ENCODE results near the gene NRAS. TPM values are rescaled to one million over a fixed set of nuclear protein-coding genes. Genes with fewer than 3 reads are reported as not detected.
A peak's percentile ranks its signal among the peaks of the same experiment; 100 is the strongest.

The NRAS gene
- total RNA-seq, 1 experiment from 2014 or later = 91.2 TPM

DNA sequence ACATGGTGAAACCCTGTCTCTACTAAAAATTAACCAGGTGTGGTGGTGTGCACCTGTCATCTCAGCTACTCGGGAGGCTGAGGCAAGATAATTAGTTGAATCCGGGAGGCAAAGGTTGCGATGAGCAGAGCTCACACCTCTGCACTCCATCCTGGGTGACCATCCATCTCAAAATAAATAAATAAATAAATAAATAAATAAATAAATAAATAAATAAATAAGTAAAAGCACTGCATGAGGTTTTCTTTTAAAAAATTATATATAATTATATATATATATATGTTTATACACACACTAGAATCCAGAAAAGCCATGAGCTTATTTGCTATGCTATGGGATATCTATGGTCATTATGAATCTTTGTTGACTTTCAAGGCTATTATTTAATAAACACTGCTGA is 23.6 kb downstream of the NRAS start:
- no peak for DNase-seq (ENCODE audit: low spot score)
- in situ Hi-C loops (cut with HindIII; ENCODE audit: low sequenced_read_pairs) = no loop called here

DNA sequence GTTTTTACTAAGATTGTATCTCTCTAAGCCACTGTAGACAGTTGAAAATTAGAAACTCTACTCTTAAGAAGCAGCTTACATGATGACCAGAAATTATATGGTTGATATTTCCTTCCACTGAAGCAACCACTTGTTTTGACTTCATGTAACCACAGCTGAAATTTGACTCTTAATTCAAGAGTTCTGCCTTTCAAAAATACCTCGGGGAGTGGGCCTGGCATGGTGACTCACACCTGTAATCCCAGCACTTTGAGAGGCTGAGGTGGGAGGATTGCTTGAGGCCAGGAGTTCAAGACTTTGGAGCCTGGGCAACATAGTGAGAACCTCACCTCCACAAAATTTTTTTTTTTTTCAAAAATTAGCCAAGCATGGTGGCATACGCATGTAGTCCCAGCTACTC is 25.5 kb downstream of the NRAS start:
- in situ Hi-C loops (cut with HindIII; ENCODE audit: low sequenced_read_pairs) = no loop called here
- DNase-seq (ENCODE audit: low spot score) = no peak

DNA sequence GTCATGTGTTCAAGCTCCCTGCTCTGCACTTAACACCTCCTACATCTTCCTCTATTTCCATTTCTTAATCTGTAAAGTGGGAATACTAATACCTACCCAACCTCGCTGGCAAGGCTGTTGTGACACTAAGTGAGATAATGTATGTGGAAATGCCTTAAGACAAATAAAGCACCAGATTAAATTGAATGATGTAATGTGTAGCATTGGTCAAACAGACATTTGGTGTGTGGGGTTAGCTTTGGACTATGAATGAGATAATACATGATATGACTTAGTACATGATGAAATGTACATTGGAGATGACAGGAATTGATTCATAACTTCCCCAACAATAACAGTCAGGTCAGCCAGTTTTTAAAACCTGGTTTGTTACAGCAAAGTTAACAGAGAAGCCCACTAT is 26.4 kb downstream of the NRAS start:
- in situ Hi-C loops (cut with HindIII; ENCODE audit: low sequenced_read_pairs) = no loop called here

DNA sequence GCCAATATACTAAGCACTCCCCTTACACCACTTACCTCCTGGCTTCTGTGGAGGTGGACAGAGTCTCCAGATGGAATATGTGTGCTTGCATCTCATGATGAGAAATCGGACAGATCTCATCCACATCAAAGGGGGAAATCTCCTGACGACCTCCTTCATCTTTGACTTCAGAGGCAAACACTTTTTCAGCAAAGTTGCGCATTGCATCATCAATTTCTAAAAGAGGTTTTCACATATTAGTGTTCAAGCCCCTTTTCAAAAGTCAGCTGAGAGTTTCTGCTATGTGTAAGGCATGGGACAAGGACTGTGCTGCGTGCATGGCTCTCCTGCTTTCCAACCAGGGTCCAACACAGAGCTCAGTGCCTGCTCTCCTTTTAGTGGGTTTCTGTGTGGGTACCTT is 28.0 kb downstream of the NRAS start:
- in situ Hi-C loops (cut with HindIII; ENCODE audit: low sequenced_read_pairs) = no loop called here
- no peak for DNase-seq (ENCODE audit: low spot score)

More for the DNA sequence above, 26.4 kb downstream of the NRAS start:
- DNase-seq (ENCODE audit: low spot score) = no peak

DNA sequence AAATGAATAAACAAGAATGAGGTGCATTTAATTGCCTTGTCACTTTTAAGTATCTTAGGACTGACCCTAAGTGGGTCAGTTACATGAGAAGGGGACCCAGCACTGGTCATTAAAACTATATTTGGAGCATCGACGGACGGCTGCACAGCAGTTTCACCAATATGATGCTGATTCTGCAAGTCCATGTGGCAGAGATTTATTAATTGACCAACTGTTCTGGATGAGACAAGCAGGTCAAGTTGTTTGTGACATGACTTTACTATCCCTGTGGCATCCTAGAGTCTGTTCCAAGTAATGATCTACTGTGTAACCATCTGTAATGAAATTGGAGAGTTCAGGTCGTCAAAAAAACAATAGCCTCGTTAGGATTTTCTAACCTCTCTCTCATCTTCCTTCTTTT is 30.7 kb downstream of the NRAS start:
- in situ Hi-C loops (cut with HindIII; ENCODE audit: low sequenced_read_pairs) = no loop called here
- peak; percentile 5 for DNase-seq (ENCODE audit: low spot score)

DNA sequence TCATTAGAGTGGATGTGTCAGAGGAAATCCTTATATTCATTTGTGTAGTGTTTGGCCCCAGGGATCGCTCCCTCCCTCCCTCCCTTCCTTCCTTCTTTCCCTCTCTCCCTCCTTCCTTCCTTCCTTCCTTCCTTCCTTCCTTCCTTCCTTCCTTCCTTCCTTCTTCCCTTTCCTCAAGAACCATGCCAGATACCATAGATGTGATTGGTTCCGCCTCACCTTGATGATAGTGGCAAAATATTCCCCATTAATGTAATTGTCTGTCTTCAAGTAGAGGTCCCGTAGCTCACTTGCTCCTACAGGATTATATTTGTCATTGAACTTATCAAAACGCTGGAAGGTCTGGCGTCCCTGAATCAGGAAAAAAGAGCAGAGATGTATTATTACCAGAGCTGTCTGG is 38.9 kb downstream of the NRAS start:
- DNase-seq (ENCODE audit: low spot score) = no peak
- in situ Hi-C loops (cut with HindIII; ENCODE audit: low sequenced_read_pairs) = no loop called here

DNA sequence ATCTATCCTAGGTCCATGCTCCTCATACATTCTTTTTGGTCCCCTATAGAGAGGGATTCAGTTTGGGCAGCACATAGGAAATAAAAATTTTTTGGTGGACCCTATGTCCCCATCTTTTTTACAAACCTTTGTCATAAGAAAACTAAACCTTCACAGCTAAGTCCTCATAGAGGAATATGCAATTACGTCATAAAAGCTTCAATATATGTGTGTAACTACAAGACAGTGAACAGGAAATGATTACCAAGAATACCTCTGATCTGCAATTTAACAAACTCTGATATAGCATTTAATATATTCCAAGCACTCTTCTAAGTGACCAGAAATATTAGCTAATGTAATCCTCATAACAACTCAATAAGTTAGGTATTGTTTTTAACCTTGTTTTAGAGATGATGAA is 40.5 kb downstream of the NRAS start:
- in situ Hi-C loops (cut with HindIII; ENCODE audit: low sequenced_read_pairs) = no loop called here
- no peak for DNase-seq (ENCODE audit: low spot score)

DNA sequence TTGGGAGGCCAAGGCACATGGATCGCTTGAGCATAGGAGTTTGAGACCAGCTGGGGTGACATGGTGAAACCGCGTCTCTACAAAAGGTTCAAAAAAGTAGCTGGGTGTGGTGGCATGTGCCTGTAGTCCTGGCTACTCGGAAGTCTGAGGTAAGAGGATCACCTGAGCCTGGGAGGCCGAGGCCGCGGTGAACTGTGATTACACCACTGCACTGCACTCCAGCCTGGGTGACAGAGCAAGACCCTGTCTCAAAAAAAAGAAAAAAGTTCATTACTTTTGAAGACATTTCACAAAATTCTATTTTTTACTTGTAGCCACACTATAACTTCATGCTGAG is 44.7 kb downstream of the NRAS start:
- in situ Hi-C loops (cut with HindIII; ENCODE audit: low sequenced_read_pairs) = no loop called here
- DNase-seq (ENCODE audit: low spot score) = no peak

DNA sequence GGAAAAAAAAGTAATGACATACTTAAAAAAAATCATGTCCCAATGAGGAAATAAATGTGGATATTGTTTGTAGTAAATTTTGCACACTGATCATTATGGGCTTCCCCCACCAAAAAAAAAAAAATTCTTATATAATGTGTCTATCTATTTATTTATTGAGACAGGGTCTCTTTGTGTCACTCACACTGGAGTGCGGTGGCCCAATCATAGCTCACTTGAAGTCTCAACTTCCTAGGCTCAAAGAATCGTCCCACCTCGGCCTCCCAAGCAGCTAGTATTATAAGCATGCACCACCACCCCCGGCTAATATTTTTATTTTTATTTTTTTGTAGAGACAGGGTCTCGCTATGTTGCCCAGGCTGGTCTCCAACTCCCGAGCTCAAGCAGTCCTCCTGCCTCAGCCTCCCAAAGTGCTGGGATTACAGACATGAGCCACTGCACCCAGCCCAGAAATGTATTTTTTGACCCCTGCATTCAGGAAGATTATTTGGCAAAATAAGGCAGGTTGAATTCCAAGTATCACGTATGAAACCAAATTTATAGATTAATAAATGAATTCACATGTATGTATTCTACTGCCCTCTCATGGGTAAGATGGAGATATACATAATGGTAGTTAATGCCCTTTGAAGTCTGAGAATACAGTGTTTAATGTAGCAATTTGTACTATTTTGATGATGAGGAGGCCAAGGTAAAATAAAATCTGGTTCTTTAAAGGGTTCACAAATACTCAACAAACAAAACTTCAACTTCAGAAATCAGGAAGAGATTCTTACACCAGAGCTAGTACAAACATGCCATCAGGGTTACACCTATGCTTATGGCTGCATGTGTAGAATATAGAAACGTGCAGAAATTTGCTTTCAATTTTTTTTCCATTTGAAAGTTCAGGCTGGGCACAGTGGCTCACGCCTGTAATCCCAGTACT is 45.3 kb downstream of the NRAS start:
- in situ Hi-C loops (cut with HindIII; ENCODE audit: low sequenced_read_pairs) = no loop called here

DNA sequence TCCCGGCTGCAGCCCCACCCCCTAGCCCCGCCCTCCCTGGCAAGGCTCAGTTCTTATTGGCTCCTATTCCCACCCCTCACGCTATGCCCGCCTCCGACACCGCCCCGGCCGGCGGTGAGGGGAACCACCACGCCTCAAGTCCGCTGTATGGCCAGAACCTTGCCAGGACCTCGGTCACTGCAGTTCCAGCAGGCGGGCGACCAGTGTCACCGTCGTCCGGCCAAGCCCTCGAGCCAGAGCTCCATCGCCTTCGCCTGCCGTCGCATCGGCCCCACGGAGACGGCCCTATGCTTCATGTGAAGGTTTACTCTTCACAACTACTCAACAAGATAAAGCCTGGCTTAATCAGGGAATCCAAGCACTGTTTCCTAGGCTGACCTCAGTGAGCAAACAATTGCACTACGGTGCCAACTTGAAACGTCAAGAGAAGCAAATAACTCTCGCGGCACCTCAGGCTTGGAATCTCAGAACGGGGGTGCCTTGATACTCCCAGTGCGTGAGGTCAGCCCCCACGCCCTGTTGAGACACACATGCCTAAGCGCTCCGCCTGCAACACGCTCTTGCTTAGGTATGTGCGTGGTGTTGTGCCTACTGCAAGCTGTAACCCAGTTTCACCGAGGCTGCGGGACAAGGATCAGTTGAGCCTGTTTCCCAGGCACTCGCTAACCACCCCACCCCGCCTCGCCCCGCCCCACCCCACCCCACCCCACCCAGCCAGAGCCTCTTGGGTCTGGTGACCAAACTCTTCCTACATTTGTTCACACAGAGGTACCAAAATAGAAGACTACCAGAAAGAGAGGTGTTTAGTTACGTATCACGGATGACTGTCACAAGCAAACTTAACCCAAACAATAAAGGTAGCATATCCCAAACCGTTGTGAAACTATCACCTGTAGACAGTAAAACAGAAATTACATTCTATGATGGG is 46.2 kb downstream of the NRAS start:
- peak; percentile 87 for DNase-seq (ENCODE audit: low spot score)
- in situ Hi-C loops (cut with HindIII; ENCODE audit: low sequenced_read_pairs) = no loop called here

More for the DNA sequence above, 45.3 kb downstream of the NRAS start:
- DNase-seq (ENCODE audit: low spot score) = no peak

DNA sequence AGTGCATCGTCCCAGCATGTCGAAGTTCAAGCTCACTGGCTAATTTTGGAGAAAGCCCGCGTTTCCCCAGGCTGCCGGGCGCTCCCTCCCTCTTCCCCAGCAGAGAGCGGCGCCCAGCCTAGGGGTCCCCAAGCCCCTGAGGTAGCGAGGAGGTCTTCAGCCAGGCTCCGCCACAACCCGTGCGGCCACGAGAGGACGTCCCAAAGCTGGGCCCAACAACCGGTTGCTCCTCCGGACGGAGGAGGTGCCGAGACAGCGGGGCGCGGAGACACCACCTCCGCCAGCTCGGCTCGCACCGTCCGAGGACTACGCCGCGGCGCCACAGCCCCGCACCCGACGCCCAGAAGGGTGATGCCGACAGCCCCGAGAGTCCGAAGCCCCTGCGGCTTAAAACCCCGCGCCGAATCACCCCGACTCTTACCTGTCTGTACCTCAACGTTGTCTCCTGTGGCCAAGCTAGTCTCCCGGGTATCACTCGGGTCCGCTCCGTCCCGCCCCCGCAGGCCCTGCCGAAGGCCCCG is 46.9 kb downstream of the NRAS start, which contains the start of gene DENND2C:
TSS of gene DENND2C (minus strand) at position 488 of the 521 bp plus-strand sequence. CDS start 44,065 bp downstream, outside the sequence.
- no peak for DNase-seq (ENCODE audit: low spot score)
- in situ Hi-C loops (cut with HindIII; ENCODE audit: low sequenced_read_pairs) = no loop called here

DNA sequence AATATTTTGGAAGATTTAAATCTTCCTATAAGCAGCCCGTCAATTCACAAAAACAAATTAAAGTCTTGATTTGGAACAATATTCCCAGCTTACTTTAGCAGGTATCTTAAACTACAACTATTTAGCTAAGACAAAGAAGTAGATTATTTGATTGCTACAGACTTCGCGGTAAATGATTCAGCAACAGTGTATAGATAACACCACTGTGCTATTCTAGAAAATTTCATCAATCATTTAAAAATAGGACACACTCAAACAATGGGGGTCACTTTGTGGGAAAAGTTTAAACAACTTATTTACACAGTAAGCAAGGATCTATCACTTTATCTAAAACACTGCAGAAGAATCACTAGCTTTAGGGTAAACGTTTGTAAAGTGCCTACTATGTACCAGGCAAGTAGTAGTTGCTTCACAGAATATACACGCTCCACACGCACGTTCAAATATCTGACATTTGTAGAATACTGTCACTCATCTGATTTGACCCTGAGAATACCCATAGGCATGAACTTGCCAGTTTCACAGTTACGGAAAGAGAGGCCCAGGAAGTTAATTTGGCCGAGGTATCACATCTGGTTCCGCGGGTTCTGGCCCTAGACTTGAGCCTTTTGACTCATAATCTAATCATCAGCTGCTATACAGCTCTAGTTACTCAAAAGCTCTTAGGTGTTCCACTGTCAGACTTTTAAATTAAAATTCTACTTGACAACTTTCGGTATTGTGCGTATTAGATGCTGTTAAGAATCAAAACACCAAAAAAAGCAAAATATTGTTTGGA is 47.6 kb downstream of the NRAS start:
- in situ Hi-C loops (cut with HindIII; ENCODE audit: low sequenced_read_pairs) = no loop called here
- DNase-seq (ENCODE audit: low spot score) = no peak

DNA sequence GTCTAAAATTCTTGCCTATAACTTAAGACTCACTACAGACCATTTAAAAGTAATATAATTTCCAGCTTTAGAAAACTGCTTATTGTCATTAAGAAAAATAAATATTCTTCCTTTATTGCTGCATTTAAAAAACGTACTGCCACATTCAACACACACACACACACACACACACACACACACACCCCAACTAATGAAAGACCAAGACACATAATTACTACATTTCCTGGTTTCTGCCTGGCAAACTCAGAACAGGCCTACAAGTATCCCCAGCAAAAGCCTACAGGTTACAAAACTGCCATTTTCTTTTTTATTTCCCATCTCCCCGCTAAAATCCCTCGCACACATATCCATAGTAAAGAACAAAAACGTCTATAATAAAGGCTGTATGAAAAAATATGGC is 48.2 kb downstream of the NRAS start:
- in situ Hi-C loops (cut with HindIII; ENCODE audit: low sequenced_read_pairs) = no loop called here
- no peak for DNase-seq (ENCODE audit: low spot score)

DNA sequence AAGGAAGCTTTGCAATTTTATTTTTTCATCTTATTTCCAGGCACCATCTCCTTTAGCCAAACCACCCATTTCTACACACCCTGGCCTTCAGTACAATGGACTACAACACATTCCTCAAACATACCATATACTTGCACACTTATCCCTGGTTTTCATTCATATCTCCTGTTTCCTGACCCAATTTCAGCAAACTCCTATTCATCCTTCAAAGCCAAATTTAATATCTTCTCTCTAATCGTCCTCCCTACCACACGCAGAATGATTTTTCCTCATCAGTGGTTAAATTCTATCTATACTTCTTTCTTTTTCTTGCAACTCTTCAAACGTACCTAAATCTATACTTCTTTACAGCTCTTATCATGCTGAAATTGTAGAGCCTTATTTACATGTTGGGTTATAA is 49.6 kb downstream of the NRAS start:
- in situ Hi-C loops (cut with HindIII; ENCODE audit: low sequenced_read_pairs) = no loop called here
- no peak for DNase-seq (ENCODE audit: low spot score)

DNA sequence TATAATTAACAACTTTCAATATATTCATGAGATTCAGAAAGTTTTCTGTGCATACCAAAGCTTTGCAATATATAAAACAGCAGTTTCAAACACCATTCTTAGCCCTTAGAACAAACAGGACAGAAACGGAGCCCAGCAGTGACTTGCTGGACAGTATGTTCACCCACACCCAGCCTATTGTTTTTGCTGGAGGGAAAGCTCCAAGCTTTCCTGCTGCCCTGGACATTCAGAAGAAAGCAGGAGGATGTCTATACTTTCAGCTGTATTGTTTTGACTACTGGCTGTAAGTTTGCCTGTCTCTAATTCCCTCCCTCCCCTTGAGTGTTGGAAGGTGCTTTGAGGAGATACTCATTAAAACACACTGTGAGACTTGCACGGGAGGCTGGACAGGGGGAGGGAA is 56.3 kb downstream of the NRAS start:
- no peak for DNase-seq (ENCODE audit: low spot score)
- in situ Hi-C loops (cut with HindIII; ENCODE audit: low sequenced_read_pairs) = no loop called here
